Activated naive CD8-positive, alpha-beta T cell treated with anti-CD3 and anti-CD28 coated beads, Interleukin-2, amount 50 U/mL, for 24 hours (primary cell): ENCODE results near the gene ZC3H8.
"Not testable (repeated sequence)": the region's sequence is repeated elsewhere in the genome, so short reads cannot be mapped to it uniquely, and the experiment has no call there.

Experiments used
- ATAC-seq: fragments of 150-1000 bp; cut with Tn5 transposase; one replicate; pipeline ENCODE4 v1.10.0; 2021
- DNase-seq: peaks from one replicate; pipeline ENCODE4 v3.0.0; 2021
- H3K27ac Mint-ChIP-seq: one replicate; pipeline ENCODE4 v1.8.0; 2021; ENCODE audit warnings: mild to moderate bottlenecking, mixed read lengths
- H3K27me3 Mint-ChIP-seq: one replicate; pipeline ENCODE4 v1.8.0; 2021; ENCODE audit warnings: mixed read lengths
- H3K36me3 Mint-ChIP-seq: one replicate; pipeline ENCODE4 v1.8.0; 2021; ENCODE audit warnings: low read depth, mixed read lengths
- H3K4me1 Mint-ChIP-seq: one replicate; pipeline ENCODE4 v1.8.0; 2021; ENCODE audit warnings: mixed read lengths
- H3K4me3 Mint-ChIP-seq: one replicate; pipeline ENCODE4 v1.8.0; 2021; ENCODE audit warnings: mild to moderate bottlenecking, moderate library complexity, mixed read lengths
- H3K9me3 Mint-ChIP-seq: one replicate; pipeline ENCODE4 v1.8.0; 2021; ENCODE audit warnings: mixed read lengths

ZC3H8 gene

DNA sequence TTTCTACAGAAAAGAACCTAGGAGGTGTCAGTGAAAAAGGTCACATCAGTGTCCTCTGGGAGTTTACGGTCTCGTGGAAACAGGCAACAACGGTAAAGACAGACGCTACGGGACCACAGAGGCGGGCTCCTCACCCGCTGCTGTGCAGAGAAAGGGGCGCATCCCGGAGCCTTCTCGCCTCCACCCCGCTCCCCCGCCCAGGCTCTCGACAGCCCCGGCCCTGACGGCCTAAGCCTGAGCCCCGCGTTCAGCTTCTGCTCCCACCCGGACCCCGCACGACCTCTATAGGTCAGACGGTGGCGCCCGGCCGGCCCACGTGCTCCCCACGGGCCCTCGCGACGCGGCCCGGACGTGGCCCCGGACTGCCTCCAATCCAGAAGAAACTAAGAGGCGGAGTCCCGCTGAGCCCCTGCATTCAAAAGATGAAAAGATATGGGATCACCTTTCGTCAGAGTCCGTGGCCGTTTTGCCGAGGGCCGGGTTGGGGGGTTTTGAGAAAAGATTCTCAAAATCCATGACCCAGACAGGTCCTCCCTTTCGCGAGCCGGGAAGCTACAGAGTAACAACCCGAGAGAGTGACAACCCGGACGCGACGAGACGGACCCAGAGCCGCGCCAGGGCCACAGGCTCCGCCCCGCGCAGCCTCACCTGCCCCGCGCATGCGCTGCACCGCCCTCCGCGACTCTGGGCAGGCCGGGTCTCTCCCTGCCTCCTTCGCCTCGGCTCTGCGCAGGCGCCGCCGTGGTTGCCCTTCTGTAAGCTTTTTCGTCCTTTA is at the start of gene ZC3H8:
Gene ZC3H8, minus strand, starts transcription at position 577 of the 775 bp plus-strand sequence. Its CDS starts 61 bp downstream, at position 516.
- H3K4me3 Mint-ChIP-seq: no peak within 1 kb of the TSS
- peak; percentile 85 for ATAC-seq
- no peaks in the 10 kb centered on the region for H3K9me3 Mint-ChIP-seq
- peaks cover 11% of the 10 kb centered on the region for H3K36me3 Mint-ChIP-seq
- DNase-seq: peak; percentile 97
- H3K27ac Mint-ChIP-seq: no peak within 1 kb of the TSS
- H3K4me1 Mint-ChIP-seq: peaks cover 33% of the 10 kb centered on the region
- no peaks in the 10 kb centered on the region for H3K27me3 Mint-ChIP-seq

DNA sequence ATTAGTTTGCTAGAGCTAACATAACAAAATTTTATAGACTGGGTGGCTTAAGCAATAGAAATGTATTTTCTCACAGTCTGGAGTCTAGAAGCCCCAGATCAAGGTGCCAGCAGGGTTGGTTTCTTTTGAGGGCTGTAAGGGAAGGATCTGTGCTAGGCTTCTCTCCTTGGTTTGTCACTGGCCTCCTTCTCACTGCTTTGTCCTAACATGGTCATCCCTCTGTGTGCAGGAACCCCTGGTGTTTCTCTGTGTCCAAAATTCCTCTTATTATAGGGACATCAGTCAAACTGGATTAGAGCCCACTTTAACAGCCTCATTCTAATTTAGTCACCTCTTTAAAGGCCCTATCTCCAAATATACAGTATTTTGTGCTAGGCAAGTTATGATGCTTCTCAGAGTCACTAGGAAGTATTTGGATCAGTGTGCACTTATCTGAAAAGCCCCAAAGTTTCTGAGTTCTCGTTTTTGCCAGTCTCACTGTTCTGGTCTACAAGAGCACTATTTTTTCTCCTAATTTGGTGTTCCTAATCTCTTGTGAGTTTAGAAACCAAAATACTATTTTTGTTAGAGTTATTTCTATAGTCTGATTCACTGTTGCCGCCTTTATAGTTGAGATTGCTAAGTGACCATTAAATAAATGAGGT is 49.6 kb upstream of the ZC3H8 start:
- H3K36me3 Mint-ChIP-seq: peaks cover 12% of the 10 kb centered on the region
- DNase-seq: no peak
- no peak for ATAC-seq

DNA sequence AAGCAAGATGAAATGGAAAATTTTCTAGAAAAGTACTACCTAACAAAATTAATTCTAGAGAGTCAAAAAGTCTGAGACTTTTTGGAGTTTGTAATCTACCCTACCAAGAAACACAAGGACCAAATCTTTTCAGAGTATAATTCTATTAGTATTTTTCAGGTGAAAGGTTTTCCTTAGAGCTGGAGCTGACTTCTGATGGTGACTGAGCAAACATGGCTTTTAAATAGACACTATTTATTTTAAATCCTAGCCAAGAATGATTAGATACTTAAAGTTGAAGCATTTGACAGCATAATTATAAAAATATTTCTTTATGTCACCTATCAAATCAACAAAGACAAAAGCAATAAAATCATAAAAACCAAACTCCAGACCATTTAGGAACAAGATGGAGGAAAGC is 47.1 kb upstream of the ZC3H8 start:
- Mint-ChIP-seq H3K27ac (no peak overlapping the region), H3K36me3 (peaks cover 12% of the 10 kb centered on the region), H3K9me3 (no peaks in the 10 kb centered on the region), H3K4me1 (peaks cover 9% of the 10 kb centered on the region), H3K27me3 (no peaks in the 10 kb centered on the region), H3K4me3 (no peak overlapping the region)
- no peak for ATAC-seq
- no peak for DNase-seq

More for the DNA sequence above, 49.6 kb upstream of the ZC3H8 start:
- H3K9me3 Mint-ChIP-seq: no peaks in the 10 kb centered on the region
- peaks cover 9% of the 10 kb centered on the region for H3K4me1 Mint-ChIP-seq
- no peak overlapping the region for H3K4me3 Mint-ChIP-seq
- no peaks in the 10 kb centered on the region for H3K27me3 Mint-ChIP-seq
- peak overlapping the region; percentile 35 for H3K27ac Mint-ChIP-seq

DNA sequence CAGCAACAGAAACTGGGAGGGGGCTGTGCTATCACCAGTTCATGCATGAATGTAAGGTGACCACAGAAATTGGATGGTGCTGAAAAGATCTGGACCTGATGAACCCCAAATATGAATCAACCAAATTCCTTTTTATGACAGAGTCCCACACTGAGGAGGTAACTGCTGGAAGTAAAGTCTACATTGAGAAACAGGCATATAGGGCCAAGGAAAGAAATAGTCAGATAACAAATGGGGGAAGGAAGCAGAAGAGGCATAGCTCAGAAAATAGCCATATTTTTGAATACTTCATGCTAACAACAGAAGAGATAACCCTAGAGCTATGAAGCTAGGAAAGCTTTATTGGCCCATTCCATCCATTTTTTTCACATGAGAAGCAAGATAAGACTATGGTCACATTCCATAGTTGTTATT is 46.3 kb upstream of the ZC3H8 start:
- H3K27ac Mint-ChIP-seq: no peak overlapping the region
- H3K27me3 Mint-ChIP-seq: no peaks in the 10 kb centered on the region
- DNase-seq: no peak
- no peak overlapping the region for H3K4me3 Mint-ChIP-seq
- H3K4me1 Mint-ChIP-seq: peaks cover 12% of the 10 kb centered on the region
- H3K9me3 Mint-ChIP-seq: no peaks in the 10 kb centered on the region
- H3K36me3 Mint-ChIP-seq: peaks cover 12% of the 10 kb centered on the region
- no peak for ATAC-seq

DNA sequence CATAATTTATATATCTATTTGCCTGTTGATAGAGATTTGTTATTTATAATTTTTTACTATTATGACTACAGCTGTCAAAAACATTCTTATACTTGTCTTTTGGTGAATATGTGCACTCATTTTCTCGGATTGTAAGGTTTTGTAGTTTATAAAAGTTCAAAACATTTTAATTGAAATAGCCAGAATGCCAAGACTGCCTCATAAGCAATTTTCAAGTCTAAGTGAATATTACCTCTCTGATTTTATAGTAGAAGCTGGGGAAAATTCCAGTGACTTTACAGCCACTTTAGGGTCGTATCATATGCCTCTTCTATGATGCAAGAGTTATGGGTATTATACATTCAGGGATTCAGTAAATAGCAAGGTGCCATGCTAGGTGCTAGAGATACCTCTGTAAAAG is 41.6 kb upstream of the ZC3H8 start:
- DNase-seq (no peak), ATAC-seq (no peak)
- Mint-ChIP-seq H3K4me3 (no peak overlapping the region), H3K4me1 (peaks cover 3% of the 10 kb centered on the region), H3K36me3 (peaks cover 2% of the 10 kb centered on the region), H3K9me3 (no peaks in the 10 kb centered on the region), H3K27me3 (no peaks in the 10 kb centered on the region), H3K27ac (no peak overlapping the region)

DNA sequence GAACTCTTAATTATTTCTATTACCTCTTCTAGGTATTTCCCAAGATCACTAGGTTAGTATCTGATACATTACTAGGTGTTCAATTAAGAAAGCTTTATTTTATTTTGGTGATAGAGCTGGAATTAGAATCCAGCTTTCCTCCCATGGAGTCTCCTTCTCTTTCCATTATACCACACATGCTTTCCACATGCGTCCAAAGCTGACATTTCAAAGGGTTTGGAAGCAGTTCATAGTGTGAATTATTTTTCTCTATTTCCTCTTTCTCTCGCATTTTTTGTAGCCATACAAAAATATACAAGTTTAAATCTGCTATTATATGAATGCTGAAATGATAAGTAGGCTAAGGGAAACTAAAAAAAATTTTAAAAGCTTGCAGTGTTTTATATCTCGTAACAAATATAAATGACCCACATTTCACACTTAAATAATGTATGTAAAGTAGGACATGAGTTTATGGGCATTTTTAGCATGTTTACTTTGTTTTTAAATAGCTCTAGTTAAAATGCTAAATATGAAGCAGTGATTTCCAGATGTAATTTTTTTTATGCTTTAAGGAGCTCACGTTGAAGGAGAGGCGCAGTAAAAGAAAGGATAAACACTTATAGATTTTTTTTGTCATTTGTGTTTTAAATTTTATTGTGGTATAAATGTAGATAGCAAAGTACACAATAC is 40.7 kb upstream of the ZC3H8 start:
- Mint-ChIP-seq H3K36me3 (peaks cover 2% of the 10 kb centered on the region), H3K27me3 (no peaks in the 10 kb centered on the region), H3K4me1 (peaks cover 3% of the 10 kb centered on the region), H3K27ac (no peak overlapping the region), H3K9me3 (no peaks in the 10 kb centered on the region), H3K4me3 (no peak overlapping the region)
- ATAC-seq: no peak
- no peak for DNase-seq

DNA sequence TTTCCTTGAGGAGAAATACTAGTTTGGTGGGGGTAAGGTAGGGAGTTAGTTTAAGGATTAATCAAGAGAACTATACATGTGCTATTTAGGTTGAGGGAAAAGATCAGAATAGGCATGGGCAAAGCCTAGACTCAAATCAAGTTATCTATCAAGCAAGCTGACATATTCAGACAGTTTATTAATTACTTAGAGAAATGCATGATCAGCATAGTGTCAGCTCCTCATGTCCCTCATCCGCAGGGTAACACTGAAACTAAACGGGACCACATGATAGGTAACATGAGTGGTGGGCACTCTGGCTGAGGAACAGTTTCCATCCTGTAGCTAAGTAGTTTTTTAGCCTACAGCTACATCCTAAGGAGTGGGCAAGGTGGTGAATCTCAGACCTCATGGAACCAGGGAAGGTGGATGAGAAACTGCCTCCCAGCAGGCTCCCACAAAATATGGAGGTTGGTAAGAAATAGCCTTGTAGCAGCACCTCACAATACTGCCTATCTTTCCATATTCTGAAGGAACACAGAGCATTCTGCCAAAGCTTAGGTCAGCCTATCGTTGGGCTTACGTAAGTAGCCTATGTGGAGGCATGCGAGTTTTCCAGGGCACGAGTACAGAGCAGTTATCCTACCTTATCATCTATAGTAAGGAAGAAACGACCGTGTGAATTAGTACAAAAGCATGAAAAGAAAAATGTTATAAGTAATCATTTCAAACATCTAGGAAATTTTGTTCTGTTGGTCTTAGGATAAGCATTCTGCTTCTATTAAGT is 39.0 kb upstream of the ZC3H8 start:
- no peak for ATAC-seq
- no peak overlapping the region for H3K27ac Mint-ChIP-seq
- H3K4me3 Mint-ChIP-seq: no peak overlapping the region
- H3K27me3 Mint-ChIP-seq: no peaks in the 10 kb centered on the region
- H3K36me3 Mint-ChIP-seq: no peaks in the 10 kb centered on the region
- H3K4me1 Mint-ChIP-seq: peaks cover 3% of the 10 kb centered on the region
- no peaks in the 10 kb centered on the region for H3K9me3 Mint-ChIP-seq
- no peak for DNase-seq

DNA sequence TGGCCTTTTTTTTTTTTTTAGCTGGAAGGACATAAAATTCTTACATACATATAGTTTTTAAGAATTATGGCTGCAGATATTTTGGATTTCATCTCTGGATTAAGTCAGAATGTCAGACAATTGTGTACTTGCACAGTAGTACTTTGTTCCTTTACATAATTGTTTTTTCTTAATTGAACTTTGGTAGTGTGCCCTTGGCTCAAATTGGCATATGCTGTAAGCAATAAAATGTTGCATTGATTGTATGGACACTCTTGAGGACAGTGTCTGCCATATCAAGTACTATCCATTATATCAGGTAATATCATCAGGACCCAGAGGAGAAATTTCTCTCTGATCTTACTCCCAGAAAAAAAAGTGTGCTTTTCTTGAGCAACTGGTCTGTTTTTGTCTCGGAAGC is 35.8 kb upstream of the ZC3H8 start:
- no peak overlapping the region for H3K27ac Mint-ChIP-seq
- no peaks in the 10 kb centered on the region for H3K9me3 Mint-ChIP-seq
- peaks cover 2% of the 10 kb centered on the region for H3K4me1 Mint-ChIP-seq
- H3K36me3 Mint-ChIP-seq: no peaks in the 10 kb centered on the region
- no peak overlapping the region for H3K4me3 Mint-ChIP-seq
- H3K27me3 Mint-ChIP-seq: no peaks in the 10 kb centered on the region
- ATAC-seq: no peak
- DNase-seq: no peak

DNA sequence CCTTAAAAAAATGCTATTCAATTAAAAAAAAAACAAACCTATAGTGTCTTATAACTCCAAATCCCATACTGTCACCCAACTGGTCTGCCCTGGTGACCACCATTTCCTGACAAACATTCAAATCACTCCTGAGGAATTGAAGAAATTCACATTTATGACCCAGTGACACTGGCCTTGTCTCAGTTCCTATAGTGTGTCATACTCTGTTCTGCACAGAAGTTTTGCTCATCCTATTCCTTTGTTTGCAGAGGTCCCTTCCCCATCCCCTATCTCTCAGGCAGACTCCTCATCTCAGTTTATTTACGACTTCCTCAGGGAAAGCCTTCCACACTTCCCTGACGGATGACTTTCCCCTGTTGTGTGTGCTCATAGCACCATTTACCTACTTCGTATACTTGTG is 35.2 kb upstream of the ZC3H8 start:
- H3K36me3 Mint-ChIP-seq: no peaks in the 10 kb centered on the region

DNA sequence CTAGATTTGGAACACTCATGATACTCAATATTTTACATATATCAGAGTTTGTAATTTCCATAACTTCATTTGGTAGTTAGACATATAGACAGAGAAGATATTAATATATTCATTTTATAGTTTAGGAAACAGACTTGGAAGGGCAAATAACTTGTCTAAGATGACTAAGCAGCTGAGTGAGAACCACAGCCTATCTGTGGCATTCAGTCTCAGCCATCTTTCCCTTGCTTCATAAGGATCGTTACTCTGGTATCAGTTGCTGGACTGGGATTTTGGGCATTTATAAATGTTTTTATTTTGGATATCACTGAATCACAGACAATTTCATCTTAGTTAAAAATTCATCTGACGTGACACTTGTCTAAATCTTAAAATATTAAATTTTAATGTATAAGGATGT is 28.7 kb upstream of the ZC3H8 start:
- H3K4me1 Mint-ChIP-seq: peaks cover 28% of the 10 kb centered on the region
- not testable (repeated sequence) for H3K27me3 Mint-ChIP-seq, H3K27ac Mint-ChIP-seq, H3K36me3 Mint-ChIP-seq, H3K9me3 Mint-ChIP-seq, ATAC-seq, DNase-seq, H3K4me3 Mint-ChIP-seq

More for the DNA sequence above, 35.2 kb upstream of the ZC3H8 start:
- H3K9me3 Mint-ChIP-seq: no peaks in the 10 kb centered on the region
- H3K27ac Mint-ChIP-seq: no peak overlapping the region
- H3K4me1 Mint-ChIP-seq: peaks cover 2% of the 10 kb centered on the region
- no peaks in the 10 kb centered on the region for H3K27me3 Mint-ChIP-seq
- DNase-seq (no peak), ATAC-seq (no peak)
- no peak overlapping the region for H3K4me3 Mint-ChIP-seq

DNA sequence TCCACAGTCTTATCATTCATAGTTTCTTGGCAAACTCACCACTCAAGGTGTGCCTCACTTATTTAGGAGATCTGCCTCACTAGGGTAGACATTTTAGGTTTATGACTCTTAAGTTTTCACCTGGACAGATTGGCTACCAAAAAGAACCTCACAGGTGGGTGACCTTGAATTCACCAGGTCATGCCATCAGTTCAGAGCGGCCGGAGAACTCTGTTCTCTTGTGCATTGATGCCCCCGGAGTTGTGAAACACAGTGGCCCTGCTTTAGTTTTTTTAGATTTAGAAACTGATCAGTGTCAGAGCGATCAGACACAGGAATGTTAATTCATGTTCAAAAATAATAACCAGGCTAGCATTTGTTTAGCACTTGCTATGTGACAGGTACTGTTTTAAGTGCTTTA is 27.2 kb upstream of the ZC3H8 start:
- not testable (repeated sequence) for H3K27ac Mint-ChIP-seq, DNase-seq, H3K4me3 Mint-ChIP-seq, ATAC-seq, H3K27me3 Mint-ChIP-seq, H3K36me3 Mint-ChIP-seq, H3K9me3 Mint-ChIP-seq
- H3K4me1 Mint-ChIP-seq: peaks cover 35% of the 10 kb centered on the region

DNA sequence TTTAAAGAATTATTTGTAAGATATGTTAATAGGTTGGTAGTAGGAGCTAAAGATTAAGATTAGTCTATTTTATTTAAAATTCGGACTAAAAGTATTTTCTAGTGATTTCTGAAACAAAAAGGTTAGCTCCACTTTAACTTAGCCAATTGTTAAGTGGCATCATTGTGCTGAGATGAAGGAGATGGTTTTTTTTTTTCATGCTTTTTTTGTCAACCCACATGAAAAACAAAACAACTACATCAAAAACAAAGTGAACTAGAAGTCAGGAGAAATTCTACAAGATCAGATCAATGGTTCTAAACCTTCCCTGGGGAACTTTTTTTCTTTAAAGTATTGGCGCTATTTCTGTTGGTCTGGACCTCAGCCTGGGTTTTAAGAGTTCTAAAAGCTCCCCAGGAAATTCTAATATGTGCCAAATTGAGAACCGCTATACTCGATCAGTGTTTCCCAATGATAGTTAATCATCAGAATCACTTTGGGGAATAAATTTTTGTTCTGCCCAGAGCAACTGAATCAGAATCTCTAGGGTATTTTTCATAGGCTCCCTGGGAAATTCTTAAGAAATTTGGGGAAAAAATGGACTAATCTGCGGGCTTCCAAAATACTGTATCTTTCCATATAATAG is 22.9 kb upstream of the ZC3H8 start:
- Mint-ChIP-seq H3K9me3 (no peaks in the 10 kb centered on the region), H3K4me1 (peaks cover 37% of the 10 kb centered on the region), H3K4me3 (peak overlapping the region; percentile 88), H3K27ac (no peak overlapping the region), H3K36me3 (no peaks in the 10 kb centered on the region), H3K27me3 (no peaks in the 10 kb centered on the region)
- DNase-seq (no peak), ATAC-seq (no peak)

DNA sequence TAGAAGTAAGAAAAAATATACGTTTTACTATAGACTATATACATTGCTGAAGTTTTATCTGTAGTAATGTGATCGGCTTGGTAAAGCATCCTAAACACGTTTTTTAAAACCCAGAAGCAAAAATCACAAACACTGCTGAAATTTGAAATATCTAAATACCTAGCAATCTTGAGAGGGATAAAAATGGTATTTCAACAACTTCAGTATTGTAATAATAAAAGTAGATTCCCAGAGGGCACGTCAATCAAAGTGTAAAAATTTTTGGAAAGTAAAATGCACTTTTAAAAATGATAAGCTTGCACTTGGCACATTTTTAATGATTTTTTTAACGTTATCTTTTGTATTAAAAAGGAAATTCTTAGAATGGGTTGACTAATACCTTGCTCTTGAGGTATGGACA is 22.1 kb upstream of the ZC3H8 start:
- DNase-seq (no peak), ATAC-seq (no peak)
- no peaks in the 10 kb centered on the region for H3K36me3 Mint-ChIP-seq
- peak overlapping the region; percentile 88 for H3K4me3 Mint-ChIP-seq
- no peak overlapping the region for H3K27ac Mint-ChIP-seq
- H3K4me1 Mint-ChIP-seq: peaks cover 33% of the 10 kb centered on the region
- no peaks in the 10 kb centered on the region for H3K9me3 Mint-ChIP-seq
- no peaks in the 10 kb centered on the region for H3K27me3 Mint-ChIP-seq
